Measurements from ENCODE around the gene TMOD4.

TMOD4 gene

GRCh38 chr1:151132335-151133017 lies 43.3 kb downstream of the TMOD4 start:
- TF ChIP-seq CTCF (IDR thresholded peaks at IDR 0.05; ENCODE audit: insufficient read depth, low read depth, low read length, missing control alignments): no peak
- DNase-seq (ENCODE audit: low read depth): no peak
- H3K4me3 ChIP-seq (ENCODE audit: low read depth, low read length): no peak overlapping the region

- DNase-seq (ENCODE audit: low read depth): peak; percentile 9
- peak overlapping the region; percentile 41 for H3K4me3 ChIP-seq (ENCODE audit: low read depth, low read length)
- no peak for TF ChIP-seq CTCF (IDR thresholded peaks at IDR 0.05; ENCODE audit: insufficient read depth, low read depth, low read length, missing control alignments)
These were observed 44.0 kb downstream of the TMOD4 start for GRCh38 chr1:151131701-151132334.

- peak overlapping the region; percentile 44 for H3K4me3 ChIP-seq (ENCODE audit: low read depth, low read length)
- no peak for TF ChIP-seq CTCF (IDR thresholded peaks at IDR 0.05; ENCODE audit: insufficient read depth, low read depth, low read length, missing control alignments)
- DNase-seq (ENCODE audit: low read depth): peak; percentile 90
These were observed 44.7 kb downstream of the TMOD4 start for GRCh38 chr1:151130987-151131586.

- no peak overlapping the region for H3K4me3 ChIP-seq (ENCODE audit: low read depth, low read length)
- no peak for DNase-seq (ENCODE audit: low read depth)
- no peak for TF ChIP-seq CTCF (IDR thresholded peaks at IDR 0.05; ENCODE audit: insufficient read depth, low read depth, low read length, missing control alignments)
These were observed 47.0 kb downstream of the TMOD4 start for GRCh38 chr1:151128800-151129199.

GRCh38 chr1:151124763-151125403 lies 50.9 kb downstream of the TMOD4 start:
- no peak for TF ChIP-seq CTCF (IDR thresholded peaks at IDR 0.05; ENCODE audit: insufficient read depth, low read depth, low read length, missing control alignments)
- no peak for DNase-seq (ENCODE audit: low read depth)
- H3K4me3 ChIP-seq (ENCODE audit: low read depth, low read length): no peak overlapping the region

Measured in GM12865 (cell line).